Measurements from ENCODE around the gene HOXC9. TPM values are rescaled to one million over a fixed set of nuclear protein-coding genes. Genes with fewer than 3 reads are reported as not detected.

Gene HOXC9
- total and polyA plus RNA-seq, 2 of the 4 experiments (the other 2 are of a cell fraction), result 0.26 TPM; not detected in 1

DNA sequence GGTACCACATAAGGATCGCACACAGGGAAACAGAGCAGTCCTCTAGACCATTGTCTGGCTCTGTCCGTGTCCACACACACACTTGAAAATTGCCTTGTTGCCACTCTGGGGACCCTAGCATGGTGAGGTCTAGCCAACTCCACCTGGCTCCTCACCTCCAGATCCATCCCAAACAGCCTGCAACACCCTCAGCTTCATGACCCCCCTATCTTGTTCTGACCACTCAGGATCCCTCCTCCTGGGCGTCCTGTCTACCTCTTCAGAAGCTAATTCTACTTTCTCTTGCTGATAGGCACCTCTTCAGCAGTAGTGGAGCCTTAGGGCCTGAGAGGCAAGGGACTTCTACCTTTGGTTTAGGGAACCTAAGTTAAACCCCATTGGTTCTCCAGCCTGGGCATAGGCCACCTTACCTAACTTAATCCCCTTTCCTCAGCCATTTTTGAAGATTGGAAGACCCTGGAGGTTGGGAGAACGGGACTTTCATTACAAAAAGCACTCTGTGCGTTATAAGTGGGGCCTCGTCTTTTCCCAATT lies 32.2 kb downstream of the HOXC9 start:
- in situ Hi-C loops (cut with MboI; ENCODE audit: low sequenced_read_pairs), result no loop called here
- Histone ChIP-seq H3K79me1 (ENCODE audit: low read depth in 1 of 2, low read length in 2 of 2) (no peaks in the 10 kb centered on the region), H2BK20ac (ENCODE audit: low read depth, low read length) (no peak overlapping the region), H2AFZ (replicated peaks; ENCODE audit: low read length, poor library complexity) (no peak overlapping the region), H3K4me2 (ENCODE audit: low read depth, low read length) (no peak overlapping the region), H3K4me3 (ENCODE audit: insufficient read depth, low read depth, low read length) (no peak overlapping the region), H3K36me3 (ENCODE audit: control insufficient read depth, insufficient read depth, low read length) (no peaks in the 10 kb centered on the region), H3K4ac (ENCODE audit: low read depth, low read length) (no peak overlapping the region), H3K9me3 (ENCODE audit: control insufficient read depth, insufficient read depth, low read length) (peaks cover 11% of the 10 kb centered on the region), H3K56ac (ENCODE audit: extremely low read depth, insufficient read depth, low read length) (no peak overlapping the region), H3K9me1 (ENCODE audit: insufficient read depth, low read length) (no peaks in the 10 kb centered on the region), H3K9ac (ENCODE audit: low read depth, low read length) (no peak overlapping the region), H4K91ac (ENCODE audit: insufficient read depth, low read depth, low read length) (no peak overlapping the region), H4K20me1 (ENCODE audit: insufficient read depth, low read length) (no peaks in the 10 kb centered on the region), H3K4me1 (ENCODE audit: control insufficient read depth, insufficient read depth, low read length) (no peaks in the 10 kb centered on the region), H2BK5ac (ENCODE audit: low read depth, low read length, poor library complexity, severe bottlenecking) (no peak overlapping the region), H3K23ac (ENCODE audit: low read depth, low read length) (no peak overlapping the region), H2BK120ac (ENCODE audit: low read depth, low read length) (no peak overlapping the region), H4K5ac (ENCODE audit: low read depth, low read length) (no peak overlapping the region), H3K18ac (ENCODE audit: low read depth, low read length) (no peak overlapping the region), H3K27ac (ENCODE audit: insufficient read depth, low read length) (no peak overlapping the region), H2AK9ac (replicated peaks; ENCODE audit: low read depth, low read length, poor library complexity) (no peak overlapping the region), H2AK5ac (ENCODE audit: low read depth, low read length) (no peak overlapping the region), H4K8ac (ENCODE audit: low read depth in 2 of 2, low read length in 2 of 2) (no peak overlapping the region), H3K27me3 (ENCODE audit: control insufficient read depth, insufficient read depth, low read length) (peaks cover 81% of the 10 kb centered on the region), H2BK15ac (ENCODE audit: low read depth, low read length) (no peak overlapping the region), H3K14ac (replicated peaks; ENCODE audit: low read depth, low read length) (no peak overlapping the region)
- CTCF ChIA-PET, result interaction anchor here (0.6 to 1.0 kb wide), 12 partner anchors 11 to 813 kb away, joined by 3 to 11 read pairs (median 4); partner anchors contain the start of gene SMUG1
- no peak for ATAC-seq (ENCODE audit: low read depth)
- BruUV-seq (replicated peaks), result no TSS peak
- no peak for TF ChIP-seq MAFK (IDR thresholded peaks at IDR 0.05; ENCODE audit: low read depth, low read length)
- TF ChIP-seq MAZ (IDR thresholded peaks at IDR 0.05; ENCODE audit: borderline replicate concordance, low read depth, low read length), result no peak
- TF ChIP-seq, protein P1, sequence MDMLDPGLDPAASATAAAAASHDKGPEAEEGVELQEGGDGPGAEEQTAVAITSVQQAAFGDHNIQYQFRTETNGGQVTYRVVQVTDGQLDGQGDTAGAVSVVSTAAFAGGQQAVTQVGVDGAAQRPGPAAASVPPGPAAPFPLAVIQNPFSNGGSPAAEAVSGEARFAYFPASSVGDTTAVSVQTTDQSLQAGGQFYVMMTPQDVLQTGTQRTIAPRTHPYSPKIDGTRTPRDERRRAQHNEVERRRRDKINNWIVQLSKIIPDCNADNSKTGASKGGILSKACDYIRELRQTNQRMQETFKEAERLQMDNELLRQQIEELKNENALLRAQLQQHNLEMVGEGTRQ (IDR thresholded peaks at IDR 0.05; ENCODE audit: low read depth, low read length), result no peak
- TF ChIP-seq RCOR1 (IDR thresholded peaks at IDR 0.05; ENCODE audit: insufficient replicate concordance, low read length), result no peak
- intact Hi-C loops (cut with micrococcal nuclease), result no loop called here
- POLR2A ChIA-PET (ENCODE audit: unreplicated experiment), result no interaction called here
- no peak for DNase-seq
- dilution Hi-C loops (cut with HindIII; ENCODE audit: low sequenced_read_pairs, unreplicated experiment), result no loop called here
- 79% methylated on average over 2 of the region's 6 CpGs; no CpG with 5 or more reads in 1 of the 2 experiments for WGBS, 2 experiments (ENCODE audit: extremely low coverage in 2 of 2, insufficient read length in 1 of 2)
